HCT116 (cell line): ENCODE measurements around the gene COL23A1.

ENCODE experiments used
- EZH2 ChIP-seq: fragments of 200-600 bp; sonication (generic); IDR thresholded peaks from 2 replicates; pipeline ENCODE4 v1.6.1; 2017; ENCODE audit warnings: antibody characterized with exemption, mixed run types
- TF ChIP-seq, protein P1 (sequence below), 3 experiments: fragments of 200-600 bp in 1 of 3; sonication (generic) in 1 of 3; IDR thresholded peaks in 2 of 3; conservative IDR thresholded peaks in 1 of 3; 2 replicates each; pipeline ENCODE4 v1.5.1; 2012 to 2017; ENCODE audit warnings: low read depth in 2 of 3, low read length in 2 of 3, antibody characterized with exemption in 1 of 3, borderline replicate concordance in 1 of 3, control low read depth in 1 of 3, mild to moderate bottlenecking in 1 of 3, mixed read lengths in 1 of 3, mixed run types in 1 of 3, moderate library complexity in 1 of 3; ENCODE audit not compliant: insufficient read depth in 1 of 3
- TF ChIP-seq, protein P2 (sequence below): IDR thresholded peaks from 2 replicates; pipeline ENCODE4 v1.6.1; 2012; ENCODE audit warnings: low read depth

DNA sequence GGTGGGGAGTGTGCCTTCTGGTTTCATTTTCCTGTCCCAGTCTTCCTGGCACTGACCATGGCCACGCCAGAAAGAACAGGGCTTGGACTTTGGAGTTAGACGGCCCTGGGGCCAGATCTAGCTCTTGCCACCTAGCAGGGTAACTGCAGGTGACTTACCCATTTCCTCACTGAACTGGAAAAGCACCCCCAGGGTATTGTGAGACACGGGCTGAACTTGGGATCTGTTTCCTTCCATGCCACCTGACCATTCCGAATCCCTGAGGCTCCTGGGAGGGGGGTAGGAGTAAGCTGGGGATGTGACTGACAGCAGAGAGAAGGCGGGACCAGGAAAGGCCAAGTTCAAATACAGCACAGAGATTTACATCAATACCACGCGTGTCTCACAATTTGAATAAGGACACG lies 376.4 kb downstream of the COL23A1 start:
- no peak for TF ChIP-seq EZH2
- TF ChIP-seq, protein P1, sequence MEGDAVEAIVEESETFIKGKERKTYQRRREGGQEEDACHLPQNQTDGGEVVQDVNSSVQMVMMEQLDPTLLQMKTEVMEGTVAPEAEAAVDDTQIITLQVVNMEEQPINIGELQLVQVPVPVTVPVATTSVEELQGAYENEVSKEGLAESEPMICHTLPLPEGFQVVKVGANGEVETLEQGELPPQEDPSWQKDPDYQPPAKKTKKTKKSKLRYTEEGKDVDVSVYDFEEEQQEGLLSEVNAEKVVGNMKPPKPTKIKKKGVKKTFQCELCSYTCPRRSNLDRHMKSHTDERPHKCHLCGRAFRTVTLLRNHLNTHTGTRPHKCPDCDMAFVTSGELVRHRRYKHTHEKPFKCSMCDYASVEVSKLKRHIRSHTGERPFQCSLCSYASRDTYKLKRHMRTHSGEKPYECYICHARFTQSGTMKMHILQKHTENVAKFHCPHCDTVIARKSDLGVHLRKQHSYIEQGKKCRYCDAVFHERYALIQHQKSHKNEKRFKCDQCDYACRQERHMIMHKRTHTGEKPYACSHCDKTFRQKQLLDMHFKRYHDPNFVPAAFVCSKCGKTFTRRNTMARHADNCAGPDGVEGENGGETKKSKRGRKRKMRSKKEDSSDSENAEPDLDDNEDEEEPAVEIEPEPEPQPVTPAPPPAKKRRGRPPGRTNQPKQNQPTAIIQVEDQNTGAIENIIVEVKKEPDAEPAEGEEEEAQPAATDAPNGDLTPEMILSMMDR (IDR thresholded peaks at IDR 0.05 in 2 of 3, conservative IDR thresholded peaks at IDR 0.05 in 1 of 3; ENCODE audit: borderline replicate concordance in 1 of 3, insufficient read depth in 1 of 3, low read depth in 2 of 3, low read length in 2 of 3), result no peak
- TF ChIP-seq, protein P2, sequence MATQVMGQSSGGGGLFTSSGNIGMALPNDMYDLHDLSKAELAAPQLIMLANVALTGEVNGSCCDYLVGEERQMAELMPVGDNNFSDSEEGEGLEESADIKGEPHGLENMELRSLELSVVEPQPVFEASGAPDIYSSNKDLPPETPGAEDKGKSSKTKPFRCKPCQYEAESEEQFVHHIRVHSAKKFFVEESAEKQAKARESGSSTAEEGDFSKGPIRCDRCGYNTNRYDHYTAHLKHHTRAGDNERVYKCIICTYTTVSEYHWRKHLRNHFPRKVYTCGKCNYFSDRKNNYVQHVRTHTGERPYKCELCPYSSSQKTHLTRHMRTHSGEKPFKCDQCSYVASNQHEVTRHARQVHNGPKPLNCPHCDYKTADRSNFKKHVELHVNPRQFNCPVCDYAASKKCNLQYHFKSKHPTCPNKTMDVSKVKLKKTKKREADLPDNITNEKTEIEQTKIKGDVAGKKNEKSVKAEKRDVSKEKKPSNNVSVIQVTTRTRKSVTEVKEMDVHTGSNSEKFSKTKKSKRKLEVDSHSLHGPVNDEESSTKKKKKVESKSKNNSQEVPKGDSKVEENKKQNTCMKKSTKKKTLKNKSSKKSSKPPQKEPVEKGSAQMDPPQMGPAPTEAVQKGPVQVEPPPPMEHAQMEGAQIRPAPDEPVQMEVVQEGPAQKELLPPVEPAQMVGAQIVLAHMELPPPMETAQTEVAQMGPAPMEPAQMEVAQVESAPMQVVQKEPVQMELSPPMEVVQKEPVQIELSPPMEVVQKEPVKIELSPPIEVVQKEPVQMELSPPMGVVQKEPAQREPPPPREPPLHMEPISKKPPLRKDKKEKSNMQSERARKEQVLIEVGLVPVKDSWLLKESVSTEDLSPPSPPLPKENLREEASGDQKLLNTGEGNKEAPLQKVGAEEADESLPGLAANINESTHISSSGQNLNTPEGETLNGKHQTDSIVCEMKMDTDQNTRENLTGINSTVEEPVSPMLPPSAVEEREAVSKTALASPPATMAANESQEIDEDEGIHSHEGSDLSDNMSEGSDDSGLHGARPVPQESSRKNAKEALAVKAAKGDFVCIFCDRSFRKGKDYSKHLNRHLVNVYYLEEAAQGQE, result no peak
